Suprapubic skin (tissue), 4 donors: Measurements from ENCODE around the gene SLC35B1.

Source experiments
- CTCF ChIP-seq, 2 donors: fragments of 200-600 bp in 1 of 2; fragments of 450-650 bp in 1 of 2; sonication (generic) in 1 of 2; IDR thresholded peaks; one replicate each; pipeline ENCODE4 v1.5.1; 2016 to 2019; ENCODE audit warnings: antibody characterized with exemption in 2 of 2, mild to moderate bottlenecking in 1 of 2, moderate library complexity in 1 of 2
- POLR2A ChIP-seq, 2 donors: fragments of 450-650 bp; IDR thresholded peaks; one replicate each; pipeline ENCODE4 v1.6.1; 2017; ENCODE audit warnings: antibody characterized with exemption in 2 of 2, mild to moderate bottlenecking in 2 of 2, moderate library complexity in 2 of 2
- POLR2AphosphoS5 ChIP-seq, 3 donors: sonication (generic); formaldehyde crosslinking; IDR thresholded peaks; one replicate each; pipeline ENCODE4 v1.6.1; 2017; ENCODE audit warnings: antibody characterized with exemption in 3 of 3

- TF ChIP-seq CTCF (IDR thresholded peaks at IDR 0.05) (no peak), POLR2A (IDR thresholded peaks at IDR 0.05) (no peak), POLR2AphosphoS5 (IDR thresholded peaks at IDR 0.05) (no peak)
These were observed 19.8 kb downstream of the SLC35B1 start for GRCh38 chr17:49687878-49688491.
